ENCODE data around the gene WDR18. TPM values are rescaled to one million over a fixed set of nuclear protein-coding genes. Genes with fewer than 3 reads are reported as not detected.

The WDR18 gene
- total and polyA plus RNA-seq, 2 of the 8 experiments (the other 6 are each of a cell fraction or from before 2014, with no cell fraction given) = 87.7 to 177 TPM

DNA sequence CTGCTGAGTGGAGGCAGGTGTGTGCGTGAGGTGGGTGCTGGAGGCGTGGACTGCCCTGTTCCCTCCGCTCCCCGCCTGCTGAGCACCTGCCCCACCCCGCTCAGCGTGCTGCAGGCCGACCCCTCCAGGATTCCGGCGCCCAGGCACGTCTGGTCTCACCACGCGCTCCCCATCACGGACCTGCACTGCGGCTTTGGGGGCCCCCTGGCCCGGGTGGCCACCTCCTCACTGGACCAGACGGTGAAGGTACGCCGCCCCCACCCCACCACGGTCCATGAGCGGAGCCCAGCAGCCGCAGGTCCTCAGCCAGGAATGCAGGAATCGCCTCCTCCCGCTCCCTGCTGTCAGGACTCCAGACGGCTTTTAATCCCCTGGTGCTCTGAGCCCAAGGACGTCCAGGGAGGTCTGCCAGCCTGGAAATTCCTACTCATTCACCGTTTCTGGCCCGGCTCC is 6.0 kb downstream of the WDR18 start:
- H3K14ac ChIP-seq (ENCODE audit: insufficient read length) = no peak overlapping the region
- H3K36me3 ChIP-seq (ENCODE audit: control insufficient read depth in 2 of 4, insufficient read depth in 4 of 4, low read length in 3 of 4) = peaks cover 7 to 39% (median 23%) of the 10 kb centered on the region in 4 experiments; a peak in 6 of 8 replicates
- H3K56ac ChIP-seq (replicated peaks; ENCODE audit: insufficient read length, low read depth, low read length) = no peak overlapping the region
- no peak overlapping the region for H2BK20ac ChIP-seq (ENCODE audit: low read length)
- H2BK120ac ChIP-seq (replicated peaks; ENCODE audit: low read depth, low read length) = no peak overlapping the region
- H2AFZ ChIP-seq (ENCODE audit: low read length) = no peak overlapping the region
- no peak overlapping the region for H2BK12ac ChIP-seq (ENCODE audit: low read depth, low read length)
- H3K27me3 ChIP-seq (replicated peaks in 1 of 4; ENCODE audit: control insufficient read depth in 3 of 4, extremely low read depth in 1 of 4, insufficient read depth in 3 of 4, low read length in 3 of 4) = no peaks in the 10 kb centered on the region
- H3K79me1 ChIP-seq (ENCODE audit: low read depth, low read length) = peaks cover 5% of the 10 kb centered on the region
- no peak overlapping the region for H3K18ac ChIP-seq (ENCODE audit: extremely low read depth, low read length)
- H3K23me2 ChIP-seq (ENCODE audit: low read depth, low read length) = no peaks in the 10 kb centered on the region
- H3K23ac ChIP-seq (ENCODE audit: insufficient read length) = no peak overlapping the region
- H3K27ac ChIP-seq (ENCODE audit: low read depth, low read length) = 0 out of 2 replicates have a peak overlapping the region, but pooled peaks have one; percentile 26
- no peak overlapping the region for H4K5ac ChIP-seq (ENCODE audit: insufficient read length, low read depth, low read length)
- H3K4me3 ChIP-seq (ENCODE audit: extremely low read depth in 1 of 4, insufficient read depth in 2 of 4, low read depth in 3 of 4, low read length in 4 of 4) = no peak overlapping the region
- no peak overlapping the region for H4K91ac ChIP-seq (replicated peaks; ENCODE audit: insufficient read length, low read length)
- no peak overlapping the region for H2AK5ac ChIP-seq (ENCODE audit: low read depth, low read length)
- H2BK15ac ChIP-seq (ENCODE audit: low read length) = no peak overlapping the region
- H3K79me2 ChIP-seq (ENCODE audit: control insufficient read depth in 1 of 2, insufficient read depth in 2 of 2, low read length in 2 of 2) = peaks cover 0 to 12% of the 10 kb centered on the region in 2 experiments; a peak in 1 of 4 replicates
- H3K9ac ChIP-seq (replicated peaks in 1 of 4; ENCODE audit: extremely low read depth in 1 of 4, low read depth in 3 of 4, low read length in 3 of 4) = no peak overlapping the region
- no peak overlapping the region for H4K8ac ChIP-seq (ENCODE audit: extremely low read depth, insufficient read depth, low read length)
- H3K4ac ChIP-seq (replicated peaks; ENCODE audit: insufficient read length, low read depth, low read length) = no peak overlapping the region
- no peak for DNase-seq (ENCODE audit: low read depth in 1 of 2, low spot score in 2 of 2)
- FAIRE-seq = no peak
- WGBS, 2 experiments (ENCODE audit: extremely low coverage in 1 of 2, insufficient coverage in 1 of 2, insufficient read length in 1 of 2, insufficient replicate concordance in 2 of 2, low coverage in 1 of 2, low lambda C conversion rate in 2 of 2, missing lambda C conversion rate in 1 of 2) = 91% methylated on average over 23 of the region's 27 CpGs; no CpG with 5 or more reads in 1 of the 2 experiments
- H3K9me3 ChIP-seq (ENCODE audit: insufficient read depth in 2 of 2, low read depth in 1 of 2, low read length in 1 of 2) = no peaks in the 10 kb centered on the region
- no peak overlapping the region for H2BK5ac ChIP-seq (ENCODE audit: low read depth, low read length)
- no peak overlapping the region for H3K4me2 ChIP-seq (ENCODE audit: insufficient read depth in 1 of 2, low read depth in 2 of 2, low read length in 2 of 2)
- ChIA-PET POLR2A (ENCODE audit: partially characterized antibody) (interaction anchor here (1.4 kb wide), 1 partner anchor 279 kb away, joined by 4 read pairs; the partner anchor contains the start of gene CIRBP), CTCF (ENCODE audit: partially characterized antibody) (interaction anchor here (2.3 kb wide), 1 partner anchor 67 kb away, joined by 5 read pairs; no protein-coding TSS in a partner anchor)
- no peaks in the 10 kb centered on the region; a peak in 1 of 7 replicates for H3K4me1 ChIP-seq (replicated peaks in 1 of 4; ENCODE audit: control insufficient read depth in 3 of 4, insufficient read depth in 4 of 4, low read length in 3 of 4)
- peaks cover 9 to 19% of the 10 kb centered on the region in 2 experiments for H4K20me1 ChIP-seq (replicated peaks in 1 of 2; ENCODE audit: control insufficient read depth in 1 of 2, insufficient read depth in 2 of 2, low read length in 2 of 2)
- TF ChIP-seq TCF12 (IDR thresholded peaks at IDR 0.05; ENCODE audit: low read depth, low read length) = no peak
- TF ChIP-seq RNF2 (IDR thresholded peaks at IDR 0.05; ENCODE audit: borderline replicate concordance, low read depth, low read length, missing control alignments, poor library complexity, severe bottlenecking) = no peak
- no peak for TF ChIP-seq SP1 (IDR thresholded peaks at IDR 0.05; ENCODE audit: low read depth, low read length)
- TF ChIP-seq BACH1 (IDR thresholded peaks at IDR 0.05; ENCODE audit: low read length) = no peak
- TF ChIP-seq POLR2AphosphoS5 (IDR thresholded peaks at IDR 0.05; ENCODE audit: low read depth, low read length) = no peak
- TF ChIP-seq TEAD4 (IDR thresholded peaks at IDR 0.05; ENCODE audit: low read depth, low read length) = no peak
- TF ChIP-seq KDM5A (IDR thresholded peaks at IDR 0.05; ENCODE audit: low read length) = no peak
- no peak for TF ChIP-seq MAX (IDR thresholded peaks at IDR 0.05)
- TF ChIP-seq EGR1 (IDR thresholded peaks at IDR 0.05; ENCODE audit: borderline replicate concordance, low read depth, low read length) = no peak
- no peak for TF ChIP-seq ASH2L (IDR thresholded peaks at IDR 0.05; ENCODE audit: low read length)
- no peak for TF ChIP-seq RXRA (IDR thresholded peaks at IDR 0.05; ENCODE audit: insufficient read depth, low read depth, low read length)
- no peak for TF ChIP-seq KDM4A (IDR thresholded peaks at IDR 0.05; ENCODE audit: low read depth, low read length, severe bottlenecking)
- TF ChIP-seq NANOG (IDR thresholded peaks at IDR 0.05; ENCODE audit: insufficient read depth, low read depth, low read length, poor library complexity, severe bottlenecking) = no peak
- TF ChIP-seq EP300 (IDR thresholded peaks at IDR 0.05; ENCODE audit: borderline replicate concordance in 1 of 2, low read depth in 2 of 2, low read length in 2 of 2) = no peak

All from H1 (cell line).